ENCODE data around the gene GRID1.

Gene GRID1

DNA sequence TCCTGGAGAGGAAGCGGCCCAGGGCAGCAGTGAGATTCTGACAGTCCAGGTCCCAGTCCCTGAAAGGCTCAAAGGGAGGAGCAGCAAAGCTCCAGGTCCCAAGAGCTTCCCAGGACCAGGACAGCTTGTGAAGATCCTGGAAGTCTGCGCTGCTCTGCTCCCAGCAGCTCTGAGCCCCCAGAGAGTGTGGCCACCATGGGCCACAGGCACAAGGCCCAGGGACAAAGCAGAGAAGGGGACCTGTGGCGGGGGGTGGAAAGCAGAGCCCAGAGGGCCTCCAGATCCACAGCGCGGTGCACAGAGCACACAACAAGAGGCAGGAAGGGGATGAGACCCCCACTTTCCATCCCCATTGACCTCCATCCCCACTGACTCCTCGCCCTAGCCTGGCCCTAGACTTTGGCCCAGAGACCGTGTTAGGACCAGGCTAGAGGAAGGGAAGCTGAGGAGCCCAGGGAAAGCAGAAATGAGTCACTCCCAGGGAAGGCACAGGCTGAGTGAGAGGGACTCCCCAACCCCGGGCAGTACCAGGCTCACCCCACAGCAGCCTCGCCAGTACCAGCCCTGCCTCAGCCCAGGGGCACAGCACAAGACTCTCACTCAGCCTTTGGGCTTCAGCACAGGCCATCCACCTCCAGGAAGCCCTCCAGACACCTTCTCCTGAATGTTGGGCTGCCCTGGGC is 75.5 kb downstream of the GRID1 start:
- no peak for DNase-seq

GRCh38 chr10:86289577-86289868 is 77.1 kb downstream of the GRID1 start:
- no peak for DNase-seq

DNA sequence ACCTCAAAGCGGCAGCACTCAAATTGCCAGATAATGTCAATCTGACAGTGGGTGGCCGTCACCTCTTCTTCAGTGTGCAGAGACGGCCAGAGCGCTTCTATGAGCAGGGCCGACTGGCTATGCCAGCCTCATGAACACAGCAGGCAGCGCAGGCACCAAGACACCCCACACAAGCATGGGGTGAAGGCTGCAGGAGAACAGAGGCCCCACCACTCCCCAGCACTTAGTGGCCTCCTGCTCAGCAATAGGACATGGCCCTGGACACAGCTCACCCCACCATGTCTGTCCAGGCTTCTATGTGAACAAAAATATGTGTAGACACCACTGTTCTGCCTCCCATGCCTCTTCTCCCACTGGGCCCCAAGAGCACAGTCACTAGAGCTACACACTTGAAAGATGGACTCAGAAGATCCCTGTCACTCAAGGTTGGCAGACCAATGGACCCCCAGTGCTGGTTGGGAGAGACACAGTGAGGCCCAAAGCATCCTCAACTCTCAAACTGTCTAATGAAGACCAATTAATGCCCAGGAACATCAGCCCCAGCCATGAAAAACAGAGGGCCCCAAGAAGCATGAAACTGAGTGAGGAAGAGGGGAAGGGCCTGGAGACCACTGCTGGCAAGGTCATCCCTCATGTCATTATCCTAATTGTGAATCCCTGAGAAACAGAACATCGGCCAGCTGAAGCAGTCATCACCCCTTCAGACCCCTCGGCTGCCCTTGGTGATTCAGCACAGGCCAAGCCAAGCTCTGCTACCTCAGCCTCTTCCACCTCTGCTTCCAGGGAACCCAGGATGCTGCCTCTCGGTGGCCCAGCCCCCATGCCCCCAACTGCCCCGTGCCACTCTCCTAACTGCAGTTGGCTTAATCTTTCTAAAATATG is 77.7 kb downstream of the GRID1 start:
- DNase-seq, result no peak

GRCh38 chr10:86287966-86288579 is 78.5 kb downstream of the GRID1 start:
- no peak for DNase-seq

DNA sequence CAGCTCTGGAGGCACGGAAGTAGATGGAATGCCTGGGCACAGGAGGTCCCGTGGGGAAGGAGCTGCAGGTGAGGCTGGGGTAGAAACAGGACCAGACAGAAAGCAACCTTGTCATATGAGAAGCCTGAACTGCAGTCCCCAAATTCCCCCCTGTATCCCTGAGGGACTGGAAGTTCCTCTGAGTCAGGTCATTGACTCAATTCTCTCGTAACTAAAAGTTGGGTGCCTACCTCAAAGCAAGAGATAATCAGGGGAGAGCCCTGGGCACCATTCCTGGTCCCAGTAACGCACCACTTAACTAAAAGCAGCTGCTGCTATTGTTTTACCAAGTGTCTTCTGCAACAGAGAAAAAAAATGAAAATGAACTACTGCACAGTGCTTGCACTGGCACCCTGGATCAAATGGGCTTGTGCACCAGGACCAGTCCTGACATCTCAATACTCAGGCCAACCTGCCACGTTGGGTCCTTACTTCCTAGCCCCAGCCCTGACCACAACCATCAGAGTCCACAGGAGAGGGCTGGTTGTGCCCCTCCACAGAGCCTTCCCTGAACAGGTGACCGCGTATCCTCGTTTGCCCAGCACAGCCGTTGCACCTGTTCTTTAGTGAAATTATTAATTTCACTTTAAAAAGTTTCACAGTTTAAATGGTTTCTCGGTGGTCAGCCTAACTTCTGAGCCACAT is 79.3 kb downstream of the GRID1 start:
- no peak for DNase-seq

DNA sequence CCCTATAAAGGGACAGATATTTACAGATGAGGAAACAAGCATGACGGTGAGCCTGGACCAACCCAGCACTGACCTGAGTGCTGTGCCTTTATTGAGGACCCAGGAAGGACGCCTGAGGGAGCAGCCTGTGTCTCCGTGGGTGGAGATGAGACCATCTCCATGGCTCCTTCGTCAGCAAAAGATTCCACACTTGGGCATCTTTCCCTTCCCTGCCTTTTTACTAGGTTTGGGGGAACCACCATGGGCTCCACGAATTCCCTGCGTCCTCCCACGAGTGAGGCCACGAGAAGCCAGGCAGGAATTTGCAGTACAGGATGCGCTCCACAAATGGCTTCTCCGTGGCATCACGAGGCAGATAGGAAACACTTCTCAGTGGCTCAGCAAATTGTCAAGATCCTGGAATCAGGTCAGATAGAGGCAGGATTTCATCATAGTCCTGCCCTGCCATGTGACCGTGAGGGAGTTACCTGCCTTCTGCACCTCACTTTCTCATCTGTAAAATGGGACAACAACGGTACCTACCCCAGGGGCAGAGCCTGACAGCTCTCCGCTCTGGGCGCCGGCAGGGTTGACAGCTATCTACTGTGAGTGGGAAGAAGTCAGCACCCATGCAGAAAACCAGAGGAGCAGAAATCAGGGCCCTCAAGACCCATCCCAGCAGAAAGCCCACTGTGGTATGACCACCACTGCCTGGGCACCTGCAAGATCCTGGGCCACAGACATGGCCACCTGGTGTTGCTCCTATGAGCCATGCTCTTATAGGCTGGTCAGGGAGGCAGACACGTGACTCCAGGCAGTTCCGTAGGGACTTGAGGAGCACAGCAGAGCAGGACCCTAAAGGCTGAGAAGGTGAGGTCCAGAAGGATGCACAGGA is 80.1 kb downstream of the GRID1 start:
- no peak for DNase-seq

- no peak for DNase-seq
These were observed 81.3 kb downstream of the GRID1 start for GRCh38 chr10:86285136-86285790.

DNA sequence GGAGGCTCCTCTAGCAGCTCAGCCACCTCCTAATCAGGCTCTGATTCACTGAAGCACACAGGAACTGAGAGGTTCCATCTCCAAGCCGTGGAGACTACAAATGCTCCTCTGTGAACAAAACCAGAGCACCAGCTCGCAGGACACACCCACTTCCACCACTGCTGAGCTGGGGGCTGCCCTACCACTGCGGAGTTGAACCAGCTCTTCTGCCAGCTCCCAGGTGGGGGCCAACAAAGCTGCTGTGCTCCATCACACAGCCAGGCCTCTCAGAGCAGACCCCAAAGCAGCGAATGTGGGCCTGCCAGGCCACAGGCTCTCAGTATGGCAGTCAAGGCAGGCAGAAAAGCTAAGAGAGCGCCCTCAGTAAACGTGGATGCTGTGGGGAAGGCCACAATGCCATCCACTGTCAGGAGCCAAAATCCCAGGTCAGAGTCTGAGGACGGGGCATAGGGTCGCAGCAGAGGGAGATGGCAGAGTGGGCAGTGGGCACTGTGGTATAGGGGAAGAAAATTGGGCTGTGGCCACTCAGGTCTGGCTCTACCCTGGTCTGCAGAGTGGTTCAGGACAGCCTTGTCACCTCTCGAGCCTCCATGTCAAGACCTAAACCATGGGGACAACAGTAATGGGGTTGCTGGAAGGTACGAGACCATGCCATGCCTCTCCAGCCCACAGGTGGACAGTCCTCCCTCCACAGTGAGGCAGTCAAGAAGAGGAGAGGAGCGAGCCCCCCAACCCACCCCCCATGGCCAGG is 82.1 kb downstream of the GRID1 start:
- DNase-seq, result no peak

DNA sequence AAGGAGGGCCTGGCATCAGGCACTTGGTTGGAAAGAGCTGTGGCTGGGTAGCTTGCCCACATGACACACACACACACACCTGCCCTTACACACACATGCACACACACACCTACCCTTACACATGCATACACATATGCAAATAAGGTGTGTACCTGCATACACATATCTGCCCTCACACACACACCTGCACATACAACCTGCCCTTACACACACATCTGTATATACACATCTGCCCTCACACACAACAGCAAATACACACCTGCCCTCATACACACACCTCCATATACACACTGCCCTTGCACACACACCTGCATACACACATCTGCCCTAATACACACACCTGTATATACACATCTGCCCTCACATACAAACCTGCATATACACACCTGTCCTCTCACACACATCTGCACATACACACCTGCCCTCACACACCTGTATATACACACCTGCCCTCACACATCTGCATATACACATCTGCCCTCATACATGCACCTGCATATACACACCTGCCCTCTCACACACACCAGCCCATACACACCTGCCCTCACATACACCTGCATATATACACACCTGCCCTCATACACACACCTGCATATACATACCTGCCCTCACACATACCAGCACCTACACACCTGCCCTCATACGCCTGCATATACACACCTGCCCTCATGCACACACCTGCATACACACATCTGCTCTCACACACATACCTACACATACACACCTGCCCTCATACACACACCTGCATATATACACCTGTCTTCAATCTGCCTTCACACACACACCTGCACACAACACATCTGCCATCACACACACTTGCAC is 82.9 kb downstream of the GRID1 start:
- DNase-seq, result no peak

DNA sequence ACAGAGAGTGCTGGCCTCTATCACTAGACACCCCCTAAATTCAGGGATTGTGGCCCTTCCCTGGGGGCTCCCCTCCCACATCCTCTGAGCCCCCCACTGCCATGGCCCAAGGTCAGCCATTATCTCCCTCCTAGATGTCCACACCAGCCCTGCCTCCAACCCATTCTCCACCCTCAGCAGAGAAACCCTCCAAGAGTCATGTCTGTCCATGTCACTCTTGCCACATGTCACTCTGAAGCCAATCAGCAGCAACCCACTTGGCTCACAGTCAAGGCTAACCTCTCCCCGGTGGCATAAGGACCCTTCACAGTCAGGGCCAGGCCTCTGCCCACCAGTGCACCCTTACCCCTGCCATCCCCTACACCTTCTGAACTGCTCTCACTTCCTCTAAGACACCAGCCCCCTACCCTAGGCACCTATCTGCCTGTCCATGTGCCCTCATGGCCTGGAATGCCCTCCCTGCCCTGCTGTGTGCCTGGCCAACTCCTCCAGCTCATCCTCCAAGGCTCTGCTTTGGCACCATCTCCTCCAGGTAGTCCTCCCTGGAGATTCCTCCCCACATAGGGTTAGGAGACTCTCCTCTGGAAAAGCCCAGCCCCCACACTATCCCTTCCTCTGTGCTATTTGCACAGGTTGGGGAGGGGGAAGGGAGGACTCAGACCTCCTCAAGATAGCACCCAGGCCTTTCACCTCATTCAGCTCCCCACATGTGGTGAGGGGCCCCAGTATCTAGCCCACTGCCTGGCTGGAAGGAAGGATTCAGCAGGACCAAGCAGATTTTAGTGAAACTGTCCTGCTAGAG is 83.7 kb downstream of the GRID1 start:
- no peak for DNase-seq

- no peak for DNase-seq
These were observed 85.2 kb downstream of the GRID1 start for GRCh38 chr10:86281396-86281795.

DNA sequence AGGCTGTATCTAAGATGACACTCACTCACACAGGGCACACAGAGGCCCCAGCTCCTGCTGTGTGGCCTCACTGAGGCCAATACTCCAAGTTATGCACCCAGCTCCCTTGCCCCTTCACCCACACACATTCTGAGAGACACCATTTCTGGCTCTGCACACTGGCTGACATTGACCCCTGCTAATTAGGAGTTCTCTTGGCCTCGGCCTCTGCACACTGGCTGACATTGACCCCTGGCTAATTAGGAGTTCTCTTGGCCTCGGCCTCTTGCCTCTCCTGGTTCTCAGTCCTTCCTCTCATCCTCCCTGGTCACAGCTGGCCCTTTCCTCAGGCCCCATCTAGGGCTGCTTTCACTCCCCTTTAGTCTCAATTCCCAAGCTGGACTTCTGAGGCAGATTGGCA is 97.3 kb downstream of the GRID1 start:
- DNase-seq, result no peak

DNA sequence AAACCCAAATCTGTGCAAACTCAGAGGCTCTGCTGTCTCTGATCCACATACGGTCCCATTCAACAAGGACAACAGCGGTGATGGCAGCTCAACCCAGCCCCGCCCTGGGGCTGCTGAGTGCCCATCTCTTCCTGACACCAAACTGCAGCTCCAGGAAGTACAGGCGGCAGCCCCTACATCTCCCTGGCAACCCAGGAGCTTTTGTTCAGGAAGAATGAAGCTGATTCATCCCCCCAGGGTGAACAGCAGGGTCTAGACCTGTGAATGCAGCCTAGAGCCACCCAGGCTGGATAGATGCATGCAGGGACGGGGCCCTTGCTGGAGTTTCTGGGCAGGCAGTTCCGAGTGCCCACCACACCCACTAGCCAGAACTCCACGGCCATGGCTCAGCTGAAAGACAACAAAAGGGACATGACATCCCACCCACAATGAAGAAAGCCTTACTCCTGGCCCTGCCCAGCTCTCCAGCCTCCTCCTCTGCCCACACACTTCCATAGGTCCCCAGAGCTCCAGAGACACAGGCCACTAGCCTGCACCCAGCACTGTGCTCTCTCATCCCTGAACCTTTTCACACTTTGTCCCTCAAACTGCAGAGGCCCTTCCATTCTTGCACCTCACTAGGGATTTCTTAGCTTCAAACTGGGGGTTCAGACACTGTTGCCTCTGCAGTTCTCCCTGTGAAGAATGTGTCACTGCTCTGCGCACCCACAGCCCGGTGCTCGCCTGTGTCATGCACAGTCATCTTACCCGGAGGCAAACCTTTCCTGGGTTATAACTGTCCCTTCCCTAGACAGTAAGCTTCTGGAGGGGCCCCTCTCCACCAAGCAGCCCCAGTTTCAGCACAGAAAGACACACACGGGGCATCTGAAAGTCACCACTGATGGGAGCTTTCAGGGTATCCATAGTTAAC is 99.1 kb downstream of the GRID1 start:
- DNase-seq, result no peak

GRCh38 chr10:86266446-86267242 is 100.0 kb downstream of the GRID1 start:
- no peak for DNase-seq

- no peak for DNase-seq
These were observed 100.7 kb downstream of the GRID1 start for GRCh38 chr10:86265895-86266259.

- DNase-seq, result no peak
These were observed 101.2 kb downstream of the GRID1 start for GRCh38 chr10:86265236-86265894.

Measured in EL (cell line).